GM18519 (cell line): ENCODE data around the gene GSTT2B.
"Not testable (repeated sequence)": the region's sequence is repeated elsewhere in the genome, so short reads cannot be mapped to it uniquely, and the experiment has no call there.

ENCODE experiments used
- ATAC-seq: cut with Tn5 transposase; IDR thresholded peaks from one replicate; pipeline ENCODE4 v1.9.1; 2021; ENCODE audit warnings: mild to moderate bottlenecking, moderate library complexity; ENCODE audit not compliant: unreplicated experiment, low FRiP score

The GSTT2B gene

DNA sequence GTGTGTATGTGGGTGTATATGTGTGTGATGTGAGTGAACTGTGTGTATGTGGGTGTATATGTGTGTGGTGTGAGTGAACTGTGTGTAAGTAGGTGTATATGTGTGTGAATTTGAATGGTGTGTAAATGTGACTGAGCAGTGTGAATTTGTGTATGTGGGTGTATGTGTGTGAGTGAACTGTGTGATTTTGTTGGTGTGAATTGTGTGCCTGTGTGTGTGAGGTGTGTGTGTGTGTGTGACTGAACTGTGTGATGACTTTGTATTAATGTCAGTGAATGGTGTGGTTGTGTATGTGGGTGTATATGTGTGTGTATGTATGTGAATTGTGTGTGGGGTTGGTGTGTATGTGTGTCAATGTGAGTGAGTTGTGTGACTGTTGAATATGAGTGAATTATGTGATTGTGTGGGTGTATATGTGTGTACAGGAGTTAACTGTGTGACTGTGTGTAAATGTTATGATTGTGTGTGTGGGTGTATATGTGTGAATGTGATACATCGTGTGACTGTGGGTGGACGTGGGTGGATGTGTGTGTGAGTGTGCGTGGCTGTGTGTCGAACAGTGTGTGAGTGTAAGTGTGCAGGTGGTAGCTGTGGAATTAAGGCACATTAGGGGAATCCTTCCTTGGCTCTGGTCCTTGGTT lies 25.7 kb upstream of the GSTT2B start:
- ATAC-seq = not testable (repeated sequence)

DNA sequence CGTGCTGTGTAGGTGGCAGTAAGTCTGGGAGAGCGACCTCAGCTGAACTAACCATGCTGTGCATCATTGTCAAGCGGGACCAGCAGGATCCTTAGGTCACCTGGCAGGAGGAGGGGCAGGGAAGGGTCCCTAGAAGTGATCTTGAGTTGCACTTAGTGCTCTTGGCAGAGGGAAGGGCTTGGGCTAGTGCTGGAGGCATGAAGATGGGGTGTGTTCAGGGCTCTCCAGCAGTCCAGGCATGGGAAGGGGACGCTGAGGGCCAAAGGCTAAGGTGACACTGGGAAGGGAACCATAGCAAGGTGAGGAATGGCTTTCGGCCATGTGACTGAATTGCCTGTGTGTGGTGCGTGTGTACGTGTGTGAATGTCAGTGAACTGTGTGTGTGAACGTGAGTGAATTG lies 25.1 kb upstream of the GSTT2B start:
- ATAC-seq = not testable (repeated sequence)

DNA sequence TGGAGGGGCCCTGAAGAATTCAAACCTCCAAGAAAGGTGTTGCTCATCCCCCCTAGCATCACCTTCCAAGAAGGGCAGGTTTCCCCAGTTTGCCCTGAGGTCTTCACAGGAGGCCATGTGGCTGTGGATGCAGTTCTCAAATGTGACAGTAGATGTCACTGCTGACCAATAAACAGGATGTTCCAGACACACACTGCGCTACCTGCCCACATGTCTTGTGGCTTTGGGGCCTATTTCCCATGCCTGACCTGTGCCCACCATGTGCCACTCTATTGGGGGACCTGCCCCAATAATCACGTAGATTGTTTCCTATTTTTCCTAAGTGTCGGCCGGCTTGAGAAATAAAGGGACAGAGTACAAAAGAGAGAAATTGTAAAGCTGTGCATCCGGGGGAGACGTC lies 23.4 kb upstream of the GSTT2B start:
- ATAC-seq = no peak

DNA sequence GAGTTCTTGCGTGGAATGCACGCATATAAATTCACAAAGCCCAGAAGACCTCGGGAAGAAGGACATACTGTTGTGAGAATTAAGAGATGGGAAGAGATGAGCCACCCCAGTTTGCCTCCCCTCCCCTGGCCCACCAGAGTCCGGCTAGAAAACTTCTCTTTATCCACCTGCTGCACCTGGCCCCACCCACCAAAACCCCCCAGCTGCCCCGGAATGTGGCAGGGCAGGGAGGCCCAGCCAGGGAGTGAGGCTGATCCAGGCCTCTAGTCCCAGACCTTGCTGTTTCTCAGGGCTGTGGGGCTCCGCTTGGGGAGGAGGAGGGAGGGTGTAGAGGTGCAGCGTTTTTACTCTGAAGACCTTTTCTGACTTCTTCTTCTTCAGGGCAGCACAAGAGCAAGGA lies 19.6 kb upstream of the GSTT2B start:
- not testable (repeated sequence) for ATAC-seq

- not testable (repeated sequence) for ATAC-seq
Measured at GRCh38 chr22:23979557-23980240, 18.7 kb upstream of the GSTT2B start, which contains the start of gene GSTT2. GSTT2 (plus strand) TSS chr22:23980134.

- not testable (repeated sequence) for ATAC-seq
Measured at GRCh38 chr22:23977304-23977703, 16.3 kb upstream of the GSTT2B start.

- not testable (repeated sequence) for ATAC-seq
Measured at GRCh38 chr22:23974836-23975352, 13.9 kb upstream of the GSTT2B start.

DNA sequence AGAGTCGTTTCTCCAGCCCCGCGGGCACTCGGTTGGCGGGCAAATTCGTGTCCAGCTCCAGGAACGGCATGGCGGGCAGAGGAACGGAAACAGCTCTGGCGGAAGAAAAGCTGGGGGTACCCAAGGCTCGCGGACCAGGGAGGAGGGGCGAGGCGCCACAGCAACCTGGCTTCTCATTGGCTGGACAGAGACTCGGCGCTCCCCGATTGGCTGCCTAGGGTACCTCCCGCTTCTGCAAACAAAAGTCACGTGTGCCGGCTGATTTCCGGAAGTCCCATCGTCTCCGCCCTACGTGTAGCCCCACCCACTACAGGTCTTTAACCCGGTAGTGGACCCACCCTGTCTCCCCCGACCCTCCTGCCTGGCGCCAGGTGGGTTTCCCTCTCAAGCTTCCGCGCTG lies 13.3 kb upstream of the GSTT2B start, which contains the start of gene DDT:
TSS of gene DDT (minus strand) at position 97 of the 400 bp plus-strand sequence. CDS start at position 70, 27 bp downstream.
- peak; percentile 68 for ATAC-seq

DNA sequence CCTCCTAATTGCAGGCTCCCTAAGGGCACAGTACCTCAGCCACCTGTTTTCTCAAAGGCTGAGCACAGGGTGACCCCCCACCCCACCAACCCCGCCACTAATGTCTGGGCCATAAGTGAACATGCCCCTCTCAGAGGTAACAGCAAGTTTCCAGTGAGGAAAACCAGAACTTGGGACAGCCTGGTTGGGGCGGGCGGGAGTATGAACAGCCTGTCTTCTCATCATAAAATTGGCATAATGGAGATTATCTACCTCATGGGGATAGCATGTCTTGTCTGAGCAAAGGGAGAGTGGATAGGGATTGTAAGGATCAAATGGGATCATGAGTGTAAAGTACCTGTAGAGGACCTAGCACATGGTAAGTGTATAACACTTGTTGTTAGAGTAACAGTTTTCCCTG lies 10.9 kb upstream of the GSTT2B start:
- not testable (repeated sequence) for ATAC-seq

DNA sequence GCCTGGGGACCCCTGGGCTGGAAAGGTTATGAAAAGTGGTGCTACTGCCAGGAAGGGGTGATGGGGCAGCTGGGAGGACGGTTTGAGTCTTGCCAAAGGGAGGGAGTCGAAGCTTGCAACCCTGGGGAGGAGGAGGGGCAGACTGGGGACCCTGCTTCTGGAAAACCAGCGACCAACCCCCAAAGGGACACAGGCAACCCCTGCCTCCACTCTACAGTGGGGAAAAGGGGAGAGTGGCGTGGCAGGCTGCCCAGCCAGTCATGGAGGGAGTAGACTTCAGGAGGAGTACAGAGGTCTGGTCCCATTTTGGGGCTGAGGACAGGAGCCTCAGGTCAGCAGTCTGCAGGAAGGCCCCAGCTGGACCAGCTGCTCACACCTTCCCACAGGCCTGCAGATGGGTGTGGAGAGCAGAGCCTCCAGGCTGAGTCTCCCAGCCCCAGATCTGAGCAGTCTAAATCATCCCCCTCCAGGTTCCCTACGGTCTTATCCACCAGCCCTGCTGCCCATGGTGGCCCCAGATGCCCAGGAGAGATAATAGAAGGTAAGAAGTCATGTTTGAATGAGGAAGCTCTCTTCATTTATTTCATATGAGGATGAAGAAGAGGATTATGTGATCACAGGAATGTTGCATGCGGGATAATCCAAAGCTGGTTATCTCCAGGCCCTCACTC lies 10.0 kb upstream of the GSTT2B start:
- ATAC-seq = no peak

DNA sequence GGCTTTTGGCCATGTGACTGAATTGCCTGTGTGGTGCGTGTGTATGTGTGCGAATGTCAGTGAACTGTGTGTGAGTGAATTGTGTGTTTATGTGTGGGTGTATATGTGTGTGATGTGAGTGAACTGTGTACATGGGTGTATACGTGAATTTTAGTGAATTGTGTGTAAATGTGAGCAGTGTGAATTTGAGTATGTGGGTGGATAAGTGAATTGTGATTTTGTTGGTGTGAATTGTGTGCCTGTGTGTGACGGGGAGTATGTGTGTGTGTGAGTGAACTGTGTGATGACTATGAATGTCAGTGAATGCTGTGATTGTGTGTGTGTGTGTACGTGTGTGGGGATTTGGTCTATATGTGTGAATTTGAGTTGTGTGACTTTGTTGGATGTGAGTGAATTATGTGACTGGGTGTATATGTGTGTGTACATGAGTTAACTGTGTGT lies 9.2 kb upstream of the GSTT2B start:
- no peak for ATAC-seq

- no peak for ATAC-seq
Measured at GRCh38 chr22:23969071-23969470, 8.1 kb upstream of the GSTT2B start.

DNA sequence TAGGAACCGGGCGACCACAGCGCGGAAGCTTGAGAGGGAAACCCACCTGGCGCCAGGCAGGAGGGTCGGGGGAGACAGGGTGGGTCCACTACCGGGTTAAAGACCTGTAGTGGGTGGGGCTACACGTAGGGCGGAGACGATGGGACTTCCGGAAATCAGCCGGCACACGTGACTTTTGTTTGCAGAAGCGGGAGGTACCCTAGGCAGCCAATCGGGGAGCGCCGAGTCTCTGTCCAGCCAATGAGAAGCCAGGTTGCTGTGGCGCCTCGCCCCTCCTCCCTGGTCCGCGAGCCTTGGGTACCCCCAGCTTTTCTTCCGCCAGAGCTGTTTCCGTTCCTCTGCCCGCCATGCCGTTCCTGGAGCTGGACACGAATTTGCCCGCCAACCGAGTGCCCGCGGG lies 5.6 kb upstream of the GSTT2B start, which contains the start of gene DDTL:
TSS of gene DDTL (plus strand) at position 321 of the 400 bp plus-strand sequence. CDS start at position 348, 27 bp downstream.
- ATAC-seq = peak; percentile 81

DNA sequence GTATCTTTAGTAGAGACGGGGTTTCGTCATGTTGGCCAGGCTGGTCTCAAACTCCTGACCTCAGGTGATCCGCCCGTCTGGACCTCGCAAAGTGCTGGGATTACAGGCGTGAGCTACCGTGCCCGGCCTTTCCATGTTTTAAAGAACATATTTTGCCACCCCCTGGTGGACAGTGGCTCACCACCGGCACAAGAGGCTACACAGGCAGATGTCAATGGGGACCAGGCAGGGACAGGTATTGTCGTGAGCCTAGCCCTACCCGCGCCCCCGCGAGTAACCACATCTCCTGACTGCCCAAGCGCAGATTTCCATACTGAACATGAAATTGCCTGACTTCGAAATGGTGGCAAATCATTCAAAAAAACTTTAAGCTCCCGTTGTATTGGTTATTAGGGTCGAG lies 5.1 kb upstream of the GSTT2B start:
- not testable (repeated sequence) for ATAC-seq

GRCh38 chr22:23956301-23956900 lies 4.6 kb downstream of the GSTT2B start:
- not testable (repeated sequence) for ATAC-seq

- ATAC-seq = not testable (repeated sequence)
Measured at GRCh38 chr22:23955886-23956285, 5.1 kb downstream of the GSTT2B start.

GRCh38 chr22:23954991-23955305 lies 6.0 kb downstream of the GSTT2B start:
- ATAC-seq = not testable (repeated sequence)

DNA sequence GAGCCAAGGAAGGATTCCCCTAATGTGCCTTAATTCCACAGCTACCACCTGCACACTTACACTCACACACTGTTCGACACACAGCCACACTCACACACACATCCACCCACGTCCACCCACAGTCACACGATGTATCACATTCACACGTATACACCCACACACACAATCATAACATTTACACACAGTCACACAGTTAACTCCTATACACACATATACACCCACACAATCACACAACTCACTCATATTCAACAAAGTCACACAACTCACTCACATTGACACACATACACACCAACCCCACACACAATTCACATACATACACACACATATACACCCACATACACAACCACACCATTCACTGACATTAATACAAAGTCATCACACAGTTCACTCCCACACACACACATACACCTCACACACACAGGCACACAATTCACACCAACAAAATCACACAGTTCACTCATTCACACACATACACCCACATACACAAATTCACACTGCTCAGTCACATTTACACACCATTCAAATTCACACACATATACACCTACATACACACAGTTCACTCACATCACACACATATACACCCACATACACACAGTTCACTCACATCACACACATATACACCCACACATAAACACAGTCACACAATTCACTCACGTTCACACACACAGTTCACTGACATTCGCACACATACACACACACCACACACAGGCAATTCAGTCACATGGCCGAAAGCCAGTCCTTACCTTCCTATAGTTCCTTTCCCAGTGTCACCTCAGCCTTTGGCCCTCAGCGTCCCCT lies 6.6 kb downstream of the GSTT2B start:
- not testable (repeated sequence) for ATAC-seq

GRCh38 chr22:23953485-23953884 lies 7.5 kb downstream of the GSTT2B start:
- ATAC-seq = not testable (repeated sequence)
